KMS-11 (cell line): Measurements from ENCODE around the gene WRNIP1.

Source experiments
- H2AFZ ChIP-seq: fragments of 200-600 bp; sonication (generic); 2 replicates; pipeline ENCODE4 v1.6.1; 2016; ENCODE audit warnings: antibody characterized with exemption, mixed run types, low read depth
- H3K27ac ChIP-seq: fragments of 200-600 bp; sonication (generic); 2 replicates; pipeline ENCODE4 v1.6.1; 2016; ENCODE audit warnings: mild to moderate bottlenecking, mixed run types
- H3K27me3 ChIP-seq: fragments of 200-600 bp; sonication (generic); 2 replicates; pipeline ENCODE4 v1.6.1; 2017; ENCODE audit warnings: mild to moderate bottlenecking, low read depth, mixed run types, moderate library complexity; ENCODE audit not compliant: insufficient read depth
- H3K36me3 ChIP-seq: fragments of 200-600 bp; sonication (generic); 2 replicates; pipeline ENCODE4 v1.6.1; 2017; ENCODE audit warnings: mild to moderate bottlenecking, mixed run types; ENCODE audit not compliant: insufficient read depth
- H3K4me1 ChIP-seq: fragments of 200-600 bp; sonication (generic); 2 replicates; pipeline ENCODE4 v1.6.1; 2016; ENCODE audit warnings: mild to moderate bottlenecking, low read depth, mixed run types; ENCODE audit not compliant: poor library complexity, severe bottlenecking
- H3K4me2 ChIP-seq: fragments of 200-600 bp; sonication (generic); 2 replicates; pipeline ENCODE4 v1.7.0; 2016; ENCODE audit warnings: mild to moderate bottlenecking, mixed run types
- H3K4me3 ChIP-seq: fragments of 200-600 bp; sonication (generic); IDR thresholded peaks from 2 replicates; pipeline ENCODE4 v1.6.1; 2017; ENCODE audit warnings: low read depth, low read length, mixed read lengths; ENCODE audit not compliant: insufficient read depth
- H3K79me2 ChIP-seq: fragments of 200-600 bp; sonication (generic); 2 replicates; pipeline ENCODE4 v1.6.1; 2016; ENCODE audit warnings: low read depth, mixed run types; ENCODE audit not compliant: insufficient read depth
- H3K9ac ChIP-seq: fragments of 200-600 bp; sonication (generic); 2 replicates; pipeline ENCODE4 v1.6.1; 2016; ENCODE audit warnings: mild to moderate bottlenecking, mixed run types
- H4K20me1 ChIP-seq: fragments of 200-600 bp; sonication (generic); 2 replicates; pipeline ENCODE4 v1.6.1; 2016; ENCODE audit warnings: mild to moderate bottlenecking, mixed run types; ENCODE audit not compliant: insufficient read depth
- CTCF ChIP-seq: fragments of 200-600 bp; sonication (generic); conservative IDR thresholded peaks from 2 replicates; pipeline ENCODE4 v1.6.1; 2017; ENCODE audit warnings: low read depth, mild to moderate bottlenecking, antibody characterized with exemption, low read length, moderate library complexity, mixed read lengths

The WRNIP1 gene

GRCh38 chr6:2733324-2733723 is 31.9 kb upstream of the WRNIP1 start:
- no peak for TF ChIP-seq CTCF
- Histone ChIP-seq H3K4me2 (no peak overlapping the region), H4K20me1 (no peaks in the 10 kb centered on the region), H3K27me3 (no peaks in the 10 kb centered on the region), H3K9ac (no peak overlapping the region), H3K36me3 (no peaks in the 10 kb centered on the region), H2AFZ (no peak overlapping the region), H3K27ac (no peak overlapping the region), H3K79me2 (no peaks in the 10 kb centered on the region), H3K4me1 (no peaks in the 10 kb centered on the region), H3K4me3 (no peak overlapping the region)

- Histone ChIP-seq H4K20me1 (no peaks in the 10 kb centered on the region), H3K4me2 (no peak overlapping the region), H3K27ac (no peak overlapping the region), H2AFZ (no peak overlapping the region), H3K79me2 (no peaks in the 10 kb centered on the region), H3K36me3 (no peaks in the 10 kb centered on the region), H3K4me3 (no peak overlapping the region), H3K27me3 (no peaks in the 10 kb centered on the region), H3K9ac (no peak overlapping the region), H3K4me1 (no peaks in the 10 kb centered on the region)
- no peak for TF ChIP-seq CTCF
These were observed 31.3 kb upstream of the WRNIP1 start for GRCh38 chr6:2733736-2734480.

GRCh38 chr6:2734488-2735166 is 30.6 kb upstream of the WRNIP1 start:
- H3K27ac ChIP-seq: no peak overlapping the region

GRCh38 chr6:2737885-2738284 is 27.3 kb upstream of the WRNIP1 start:
- Histone ChIP-seq H3K4me3 (no peak overlapping the region), H3K36me3 (no peaks in the 10 kb centered on the region), H4K20me1 (no peaks in the 10 kb centered on the region), H3K4me2 (no peak overlapping the region), H3K9ac (no peak overlapping the region), H2AFZ (no peak overlapping the region), H3K27ac (no peak overlapping the region), H3K27me3 (no peaks in the 10 kb centered on the region), H3K79me2 (no peaks in the 10 kb centered on the region), H3K4me1 (no peaks in the 10 kb centered on the region)
- TF ChIP-seq CTCF: no peak

More at GRCh38 chr6:2734488-2735166, 30.6 kb upstream of the WRNIP1 start:
- Histone ChIP-seq H3K9ac (no peak overlapping the region), H3K27me3 (no peaks in the 10 kb centered on the region), H4K20me1 (no peaks in the 10 kb centered on the region), H2AFZ (no peak overlapping the region), H3K36me3 (no peaks in the 10 kb centered on the region), H3K4me2 (no peak overlapping the region), H3K4me1 (no peaks in the 10 kb centered on the region), H3K79me2 (no peaks in the 10 kb centered on the region), H3K4me3 (no peak overlapping the region)
- no peak for TF ChIP-seq CTCF
